Measurements from ENCODE around the gene PHYKPL.

The PHYKPL gene

DNA sequence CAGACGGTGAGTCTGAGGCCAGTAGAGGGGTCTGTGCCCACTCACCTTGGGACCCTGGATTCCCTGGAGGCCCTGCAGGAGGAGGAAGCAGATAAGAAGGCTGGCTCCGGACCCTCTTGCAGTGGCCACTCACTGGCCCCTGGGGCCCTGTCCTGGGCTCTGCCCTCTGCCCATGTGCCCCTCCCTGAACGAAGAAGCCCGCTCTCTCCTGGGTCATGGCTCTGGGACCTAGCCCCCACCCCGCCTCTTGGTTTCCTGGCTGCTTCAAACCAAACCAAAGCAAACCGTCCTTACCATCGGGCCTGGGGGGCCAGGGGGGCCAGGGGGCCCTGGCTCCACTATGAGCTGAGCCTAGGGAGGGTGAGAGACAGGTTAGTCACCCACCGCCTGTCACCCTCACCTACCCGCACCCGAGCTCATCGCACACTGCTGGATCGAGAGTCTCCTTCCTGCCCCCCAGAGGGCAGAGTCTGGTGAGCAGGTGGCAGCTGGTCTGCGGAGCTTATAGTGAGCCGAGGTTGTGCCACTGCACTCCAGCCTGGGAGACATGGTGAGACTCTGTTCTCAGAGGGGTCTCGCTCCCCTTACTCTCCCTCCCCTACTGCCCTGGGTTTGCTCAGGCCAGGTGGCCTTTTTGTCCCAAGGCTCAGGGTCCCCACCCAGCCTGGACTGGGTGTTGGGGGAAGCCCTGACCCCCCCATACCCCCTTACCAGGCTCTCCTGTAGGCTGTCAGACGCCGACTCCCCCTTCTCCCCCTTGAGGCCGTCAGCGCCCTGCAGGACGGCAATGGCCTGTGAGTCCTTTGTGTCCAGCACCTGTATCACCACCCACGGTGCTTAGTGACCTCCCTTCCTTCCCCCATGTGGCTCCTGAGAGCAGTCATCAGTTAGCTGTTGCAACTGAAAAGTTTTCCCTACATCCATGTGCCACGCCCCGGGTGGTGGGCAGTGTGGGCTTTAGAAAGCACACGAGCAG, 15.2 kb upstream of the PHYKPL start:
- TF ChIP-seq, protein P1, sequence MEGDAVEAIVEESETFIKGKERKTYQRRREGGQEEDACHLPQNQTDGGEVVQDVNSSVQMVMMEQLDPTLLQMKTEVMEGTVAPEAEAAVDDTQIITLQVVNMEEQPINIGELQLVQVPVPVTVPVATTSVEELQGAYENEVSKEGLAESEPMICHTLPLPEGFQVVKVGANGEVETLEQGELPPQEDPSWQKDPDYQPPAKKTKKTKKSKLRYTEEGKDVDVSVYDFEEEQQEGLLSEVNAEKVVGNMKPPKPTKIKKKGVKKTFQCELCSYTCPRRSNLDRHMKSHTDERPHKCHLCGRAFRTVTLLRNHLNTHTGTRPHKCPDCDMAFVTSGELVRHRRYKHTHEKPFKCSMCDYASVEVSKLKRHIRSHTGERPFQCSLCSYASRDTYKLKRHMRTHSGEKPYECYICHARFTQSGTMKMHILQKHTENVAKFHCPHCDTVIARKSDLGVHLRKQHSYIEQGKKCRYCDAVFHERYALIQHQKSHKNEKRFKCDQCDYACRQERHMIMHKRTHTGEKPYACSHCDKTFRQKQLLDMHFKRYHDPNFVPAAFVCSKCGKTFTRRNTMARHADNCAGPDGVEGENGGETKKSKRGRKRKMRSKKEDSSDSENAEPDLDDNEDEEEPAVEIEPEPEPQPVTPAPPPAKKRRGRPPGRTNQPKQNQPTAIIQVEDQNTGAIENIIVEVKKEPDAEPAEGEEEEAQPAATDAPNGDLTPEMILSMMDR (IDR thresholded peaks at IDR 0.05; ENCODE audit: control insufficient read depth, insufficient read depth, low read depth, low read length, missing control alignments), result no peak
- DNase-seq (ENCODE audit: low read depth), result no peak
- no peak overlapping the region for H3K4me3 ChIP-seq (ENCODE audit: control insufficient read depth, low read depth, low read length)

DNA sequence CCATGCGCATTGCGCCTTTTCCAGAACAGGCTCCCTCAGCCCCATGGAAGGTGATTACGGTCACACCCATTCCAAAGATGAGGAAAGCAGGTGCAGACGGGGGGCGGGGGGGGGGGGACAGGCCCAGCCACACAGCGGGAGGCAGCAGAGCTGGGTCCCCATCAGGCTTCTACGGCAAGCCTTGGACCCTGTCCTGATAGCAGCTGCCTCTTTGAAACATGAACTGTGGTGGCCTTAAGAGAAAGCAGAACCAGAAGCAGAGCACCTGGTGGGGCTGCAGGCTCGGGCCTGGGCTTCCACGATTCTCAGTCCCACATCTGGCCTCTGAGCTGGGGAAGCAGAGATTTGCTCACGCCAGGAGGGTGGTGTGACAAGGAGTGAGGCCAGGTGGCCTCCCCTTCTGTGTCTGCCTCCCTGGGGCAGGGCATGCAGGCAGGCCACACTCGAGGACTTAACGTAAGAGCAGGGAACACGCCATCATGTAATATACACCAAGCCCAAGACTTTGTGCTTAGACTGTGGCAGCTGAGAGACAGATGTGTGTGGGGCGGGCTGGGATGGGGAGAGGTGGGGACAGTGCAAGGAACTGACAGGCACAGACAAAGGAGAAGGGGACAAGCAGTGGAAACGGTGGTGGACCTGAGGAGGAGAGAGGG, 14.2 kb upstream of the PHYKPL start:
- TF ChIP-seq, protein P1 (IDR thresholded peaks at IDR 0.05; ENCODE audit: control insufficient read depth, insufficient read depth, low read depth, low read length, missing control alignments), result no peak

DNA sequence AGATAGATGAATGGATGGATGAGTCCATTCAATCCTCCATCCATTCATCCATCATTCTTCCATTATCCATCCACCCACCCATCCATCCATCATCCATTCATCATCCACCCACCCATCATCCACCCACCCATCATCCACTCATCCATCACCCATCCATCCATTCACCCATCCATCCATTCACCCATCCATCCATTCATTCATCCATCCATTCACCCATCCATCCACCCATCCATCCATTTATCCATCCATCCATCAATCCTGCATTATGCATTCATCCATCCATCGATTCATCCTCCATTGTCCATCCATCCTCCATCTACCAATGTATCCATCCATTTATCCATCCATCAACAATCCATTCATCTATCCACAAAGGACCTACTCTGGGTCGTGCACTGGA, 12.8 kb upstream of the PHYKPL start:
- no peak overlapping the region for H3K4me3 ChIP-seq (ENCODE audit: control insufficient read depth, low read depth, low read length)
- TF ChIP-seq, protein P1 (IDR thresholded peaks at IDR 0.05; ENCODE audit: control insufficient read depth, insufficient read depth, low read depth, low read length, missing control alignments), result no peak
- DNase-seq (ENCODE audit: low read depth), result no peak

More for the DNA sequence above, 14.2 kb upstream of the PHYKPL start:
- no peak for DNase-seq (ENCODE audit: low read depth)
- H3K4me3 ChIP-seq (ENCODE audit: control insufficient read depth, low read depth, low read length), result no peak overlapping the region

DNA sequence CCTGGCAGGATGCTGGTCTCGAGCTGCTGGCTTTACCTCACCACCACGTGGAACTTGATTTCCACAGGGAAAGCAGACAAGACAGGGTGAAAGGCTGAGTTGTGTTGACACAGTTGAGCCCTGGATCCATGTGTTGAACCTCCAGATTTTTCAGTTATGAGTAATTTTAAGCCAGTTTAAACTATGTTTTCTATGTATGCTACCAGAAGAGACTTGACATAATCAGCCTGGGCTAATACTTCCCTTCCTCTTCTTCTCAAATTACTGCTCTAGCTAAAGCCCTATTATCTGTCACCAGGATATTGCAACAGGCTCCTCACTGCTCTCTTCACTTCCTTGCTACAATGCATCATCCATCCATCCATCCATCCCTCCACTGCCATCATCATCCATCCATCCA, 12.0 kb upstream of the PHYKPL start:
- TF ChIP-seq, protein P1 (IDR thresholded peaks at IDR 0.05; ENCODE audit: control insufficient read depth, insufficient read depth, low read depth, low read length, missing control alignments), result no peak
- no peak overlapping the region for H3K4me3 ChIP-seq (ENCODE audit: control insufficient read depth, low read depth, low read length)
- DNase-seq (ENCODE audit: low read depth), result peak; percentile 31

DNA sequence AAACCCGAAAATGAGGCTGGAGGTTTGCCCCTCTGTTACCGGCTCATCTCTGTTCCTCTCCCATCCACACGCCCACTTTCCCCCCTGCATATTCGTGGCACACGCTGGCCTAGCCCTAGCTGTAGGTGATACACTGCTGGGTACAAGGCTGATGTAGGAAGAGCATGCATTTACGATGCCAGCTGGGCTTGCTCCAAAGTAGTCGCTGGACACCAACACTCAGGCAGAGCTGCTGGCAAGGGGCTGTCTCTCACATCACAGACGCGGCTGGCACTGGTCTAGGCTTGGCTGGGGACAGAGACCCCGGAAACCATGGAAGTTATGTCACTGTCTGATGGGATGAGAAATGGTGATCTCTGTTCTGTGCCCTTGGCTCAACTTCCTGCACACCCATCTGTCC, 9.8 kb upstream of the PHYKPL start:
- TF ChIP-seq, protein P1 (IDR thresholded peaks at IDR 0.05; ENCODE audit: control insufficient read depth, insufficient read depth, low read depth, low read length, missing control alignments), result no peak
- no peak for DNase-seq (ENCODE audit: low read depth)
- H3K4me3 ChIP-seq (ENCODE audit: control insufficient read depth, low read depth, low read length), result no peak overlapping the region

DNA sequence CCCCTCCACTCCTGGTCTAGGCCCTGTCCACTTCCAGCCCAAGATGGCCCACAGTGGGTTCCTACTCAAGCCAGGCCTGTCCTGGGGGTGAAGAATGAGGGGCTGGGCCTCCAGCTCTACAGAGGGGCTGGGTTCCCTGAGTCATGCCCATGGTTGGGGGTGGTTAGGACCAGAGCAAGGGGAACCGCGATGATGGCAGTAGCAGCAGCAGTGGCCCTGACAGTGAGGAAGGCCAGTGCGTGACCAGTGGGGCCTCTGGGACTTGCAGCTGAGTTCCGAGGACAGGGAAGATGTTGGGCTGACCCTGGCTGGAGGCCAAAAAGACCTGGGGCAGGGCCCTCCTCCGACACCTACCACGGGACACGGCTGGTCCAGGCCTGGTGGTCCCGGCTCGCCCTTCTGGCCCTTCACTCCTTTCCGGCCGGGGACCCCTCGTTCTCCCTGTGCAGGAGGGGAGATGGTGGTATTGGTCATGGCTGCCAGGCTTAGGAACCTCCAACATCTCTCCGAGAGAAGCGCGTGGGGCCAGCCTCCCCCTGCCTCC, 9.2 kb upstream of the PHYKPL start:
- TF ChIP-seq, protein P1 (IDR thresholded peaks at IDR 0.05; ENCODE audit: control insufficient read depth, insufficient read depth, low read depth, low read length, missing control alignments), result no peak

More for the DNA sequence above, 9.2 kb upstream of the PHYKPL start:
- no peak overlapping the region for H3K4me3 ChIP-seq (ENCODE audit: control insufficient read depth, low read depth, low read length)
- no peak for DNase-seq (ENCODE audit: low read depth)

Data from AG09309 (cell line).